Loucy (cell line): ENCODE results near the gene NAA35.

ENCODE experiments used
- H2AFZ ChIP-seq: fragments of 200-600 bp; sonication (generic); 2 replicates; pipeline ENCODE4 v1.6.0; 2016; ENCODE audit warnings: antibody characterized with exemption, mild to moderate bottlenecking, low read length, moderate library complexity
- H3F3A ChIP-seq: fragments of 200-600 bp; 2 replicates; pipeline ENCODE4 v1.6.0; 2016; ENCODE audit warnings: antibody characterized with exemption, low read depth, mild to moderate bottlenecking
- H3K27me3 ChIP-seq: fragments of 200-600 bp; sonication (generic); 2 replicates; pipeline ENCODE4 v1.6.1; 2014; ENCODE audit warnings: low read length, mild to moderate bottlenecking; ENCODE audit not compliant: insufficient read depth, poor library complexity, severe bottlenecking
- H3K36me3 ChIP-seq: fragments of 200-600 bp; sonication (generic); 2 replicates; pipeline ENCODE4 v1.6.1; 2016; ENCODE audit warnings: low read length; ENCODE audit not compliant: insufficient read depth
- H3K4me1 ChIP-seq: fragments of 200-600 bp; sonication (generic); 2 replicates; pipeline ENCODE4 v1.5.1; 2014; ENCODE audit warnings: low read length, mild to moderate bottlenecking; ENCODE audit not compliant: insufficient read depth, poor library complexity, severe bottlenecking
- H3K4me2 ChIP-seq: fragments of 200-600 bp; sonication (generic); 2 replicates; pipeline ENCODE4 v1.6.0; 2014; ENCODE audit warnings: antibody characterized with exemption, low read length, low read depth, mild to moderate bottlenecking; ENCODE audit not compliant: poor library complexity, severe bottlenecking
- H3K4me3 ChIP-seq: fragments of 200-600 bp; sonication (generic); 2 replicates; pipeline ENCODE4 v1.5.1; 2014; ENCODE audit warnings: low read length, mild to moderate bottlenecking, mixed read lengths; ENCODE audit not compliant: poor library complexity, severe bottlenecking
- H3K79me2 ChIP-seq: fragments of 200-600 bp; sonication (generic); 2 replicates; pipeline ENCODE4 v1.6.1; 2014; ENCODE audit warnings: low read length; ENCODE audit not compliant: insufficient read depth
- H3K9ac ChIP-seq: fragments of 200-600 bp; sonication (generic); 2 replicates; pipeline ENCODE4 v1.6.0; 2014; ENCODE audit warnings: mild to moderate bottlenecking, low read depth, low read length, moderate library complexity; ENCODE audit not compliant: poor library complexity, severe bottlenecking
- H3K9me2 ChIP-seq: fragments of 200-600 bp; sonication (generic); replicated peaks from 2 replicates; pipeline ENCODE4 v1.6.1; 2016; ENCODE audit warnings: low read depth, low read length, mixed read lengths
- H3K9me3 ChIP-seq: fragments of 200-600 bp; sonication (generic); 2 replicates; pipeline ENCODE4 v1.6.1; 2014; ENCODE audit warnings: mild to moderate bottlenecking, antibody characterized with exemption, low read length, low read depth; ENCODE audit not compliant: insufficient read depth
- H4K20me1 ChIP-seq: fragments of 200-600 bp; sonication (generic); 2 replicates; pipeline ENCODE4 v1.6.0; 2014; ENCODE audit warnings: antibody characterized with exemption, low read length, mild to moderate bottlenecking; ENCODE audit not compliant: insufficient read depth, poor library complexity, severe bottlenecking
- EZH2phosphoT487 ChIP-seq: fragments of 200-600 bp; IDR thresholded peaks from 2 replicates; pipeline ENCODE4 v1.6.1; 2018; ENCODE audit warnings: antibody characterized with exemption, mild to moderate bottlenecking, moderate library complexity, borderline replicate concordance
- TF ChIP-seq, protein P1 (sequence below): fragments of 200-600 bp; sonication (generic); conservative IDR thresholded peaks from 2 replicates; pipeline ENCODE4 v1.5.1; 2014; ENCODE audit warnings: mild to moderate bottlenecking, antibody characterized with exemption, low read length

Gene NAA35

DNA sequence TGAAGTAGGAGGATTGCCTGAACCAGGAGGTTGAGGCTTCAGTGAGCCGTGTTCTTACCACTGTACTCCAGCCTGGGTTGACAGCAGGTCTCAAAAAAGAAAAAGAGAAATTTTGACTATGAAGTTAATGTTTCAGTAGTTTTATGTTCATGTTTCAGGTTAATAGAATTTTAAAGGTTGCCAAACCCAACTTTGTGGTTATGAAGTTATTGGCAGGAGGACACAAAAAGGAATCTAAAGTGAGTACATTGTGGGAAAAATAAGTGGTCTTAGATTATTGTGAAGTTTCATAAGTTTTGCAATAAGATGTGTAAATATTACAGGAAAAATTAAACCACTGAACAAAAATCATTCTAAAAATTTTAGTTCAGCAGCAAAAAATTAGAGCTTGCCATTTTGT, 79.8 kb downstream of the NAA35 start:
- Histone ChIP-seq H2AFZ (no peak overlapping the region), H3K9ac (no peak overlapping the region), H3K9me3 (no peaks in the 10 kb centered on the region), H4K20me1 (no peaks in the 10 kb centered on the region), H3K79me2 (no peaks in the 10 kb centered on the region), H3K4me1 (peaks cover 13% of the 10 kb centered on the region), H3K4me2 (no peak overlapping the region), H3K27me3 (no peaks in the 10 kb centered on the region), H3K9me2 (no peaks in the 10 kb centered on the region), H3K4me3 (no peak overlapping the region), H3K36me3 (peaks cover 45% of the 10 kb centered on the region; the same call in 1 of the 2 replicates), H3F3A (peaks cover 4% of the 10 kb centered on the region; the same call in 1 of the 2 replicates)
- no peak for TF ChIP-seq EZH2phosphoT487
- TF ChIP-seq, protein P1, sequence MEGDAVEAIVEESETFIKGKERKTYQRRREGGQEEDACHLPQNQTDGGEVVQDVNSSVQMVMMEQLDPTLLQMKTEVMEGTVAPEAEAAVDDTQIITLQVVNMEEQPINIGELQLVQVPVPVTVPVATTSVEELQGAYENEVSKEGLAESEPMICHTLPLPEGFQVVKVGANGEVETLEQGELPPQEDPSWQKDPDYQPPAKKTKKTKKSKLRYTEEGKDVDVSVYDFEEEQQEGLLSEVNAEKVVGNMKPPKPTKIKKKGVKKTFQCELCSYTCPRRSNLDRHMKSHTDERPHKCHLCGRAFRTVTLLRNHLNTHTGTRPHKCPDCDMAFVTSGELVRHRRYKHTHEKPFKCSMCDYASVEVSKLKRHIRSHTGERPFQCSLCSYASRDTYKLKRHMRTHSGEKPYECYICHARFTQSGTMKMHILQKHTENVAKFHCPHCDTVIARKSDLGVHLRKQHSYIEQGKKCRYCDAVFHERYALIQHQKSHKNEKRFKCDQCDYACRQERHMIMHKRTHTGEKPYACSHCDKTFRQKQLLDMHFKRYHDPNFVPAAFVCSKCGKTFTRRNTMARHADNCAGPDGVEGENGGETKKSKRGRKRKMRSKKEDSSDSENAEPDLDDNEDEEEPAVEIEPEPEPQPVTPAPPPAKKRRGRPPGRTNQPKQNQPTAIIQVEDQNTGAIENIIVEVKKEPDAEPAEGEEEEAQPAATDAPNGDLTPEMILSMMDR: no peak

DNA sequence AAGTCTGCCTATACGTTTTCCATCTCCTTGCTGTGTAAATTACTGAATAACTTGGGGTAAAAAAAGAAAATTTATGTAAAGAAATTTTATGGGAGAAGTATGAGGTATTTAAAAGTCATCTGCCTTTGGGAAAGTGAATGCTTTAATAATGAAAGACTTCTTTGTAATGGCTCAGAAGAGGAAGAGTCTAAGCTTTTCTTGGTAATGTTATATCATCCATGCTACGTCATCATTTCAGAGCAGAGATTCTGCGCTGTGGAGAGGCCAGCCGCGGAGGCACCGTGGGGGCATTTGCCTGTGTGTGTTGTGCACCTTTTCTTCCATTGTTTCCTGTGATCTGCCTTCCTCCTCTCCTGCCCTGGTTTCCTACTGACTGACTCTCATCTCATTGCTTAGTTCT, 80.2 kb downstream of the NAA35 start:
- peaks cover 4% of the 10 kb centered on the region; the same call in 1 of the 2 replicates for H3F3A ChIP-seq
- H3K79me2 ChIP-seq: no peaks in the 10 kb centered on the region
- H3K4me1 ChIP-seq: peaks cover 13% of the 10 kb centered on the region
- no peaks in the 10 kb centered on the region for H3K9me3 ChIP-seq
- H3K4me2 ChIP-seq: no peak overlapping the region
- H3K36me3 ChIP-seq: peaks cover 45% of the 10 kb centered on the region; the same call in 1 of the 2 replicates
- no peak overlapping the region for H3K4me3 ChIP-seq
- no peaks in the 10 kb centered on the region for H4K20me1 ChIP-seq
- H3K9ac ChIP-seq: no peak overlapping the region
- no peak overlapping the region for H2AFZ ChIP-seq
- TF ChIP-seq EZH2phosphoT487: no peak
- TF ChIP-seq, protein P1: no peak
- H3K9me2 ChIP-seq: no peaks in the 10 kb centered on the region
- H3K27me3 ChIP-seq: no peaks in the 10 kb centered on the region

DNA sequence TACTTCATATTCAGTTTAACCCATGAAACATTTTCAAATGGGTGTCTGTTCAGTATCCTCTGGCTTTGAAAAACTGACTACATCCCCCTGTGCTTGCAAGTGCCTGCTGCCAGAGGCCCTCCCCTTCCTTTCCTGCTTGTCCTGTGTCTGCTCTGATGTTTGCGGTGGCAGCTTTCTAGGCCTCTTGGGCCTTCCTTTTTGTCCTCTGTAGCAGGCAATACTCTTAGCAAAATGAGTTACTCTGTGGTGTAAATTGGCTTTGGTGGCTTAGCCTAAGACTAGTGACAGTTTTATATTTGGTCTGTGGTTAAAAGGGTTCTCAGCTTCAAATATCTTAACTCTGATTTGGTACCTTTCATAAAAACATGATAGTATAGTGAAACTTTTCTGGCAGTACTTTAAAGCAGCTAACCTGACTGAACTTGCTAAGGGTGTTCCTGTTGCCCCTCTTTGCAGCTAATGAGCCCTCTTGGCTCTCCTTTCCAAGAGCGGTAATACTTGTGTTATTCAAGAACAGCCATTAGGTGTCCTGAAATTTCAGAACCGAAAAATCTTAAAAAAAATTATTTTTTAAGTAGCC, 81.8 kb downstream of the NAA35 start:
- Histone ChIP-seq H3K4me2 (no peak overlapping the region), H3K4me3 (no peak overlapping the region), H3K9me3 (no peaks in the 10 kb centered on the region), H3K4me1 (peaks cover 13% of the 10 kb centered on the region), H3K27me3 (no peaks in the 10 kb centered on the region), H2AFZ (no peak overlapping the region), H4K20me1 (no peaks in the 10 kb centered on the region), H3K79me2 (no peaks in the 10 kb centered on the region), H3K36me3 (peaks cover 41% of the 10 kb centered on the region; the same call in 1 of the 2 replicates), H3K9ac (no peak overlapping the region), H3K9me2 (no peaks in the 10 kb centered on the region), H3F3A (peaks cover 4% of the 10 kb centered on the region; the same call in 1 of the 2 replicates)
- TF ChIP-seq, protein P1: no peak
- TF ChIP-seq EZH2phosphoT487: no peak
